ENCODE measurements around the gene CDK12.

- TF ChIP-seq, protein P1, sequence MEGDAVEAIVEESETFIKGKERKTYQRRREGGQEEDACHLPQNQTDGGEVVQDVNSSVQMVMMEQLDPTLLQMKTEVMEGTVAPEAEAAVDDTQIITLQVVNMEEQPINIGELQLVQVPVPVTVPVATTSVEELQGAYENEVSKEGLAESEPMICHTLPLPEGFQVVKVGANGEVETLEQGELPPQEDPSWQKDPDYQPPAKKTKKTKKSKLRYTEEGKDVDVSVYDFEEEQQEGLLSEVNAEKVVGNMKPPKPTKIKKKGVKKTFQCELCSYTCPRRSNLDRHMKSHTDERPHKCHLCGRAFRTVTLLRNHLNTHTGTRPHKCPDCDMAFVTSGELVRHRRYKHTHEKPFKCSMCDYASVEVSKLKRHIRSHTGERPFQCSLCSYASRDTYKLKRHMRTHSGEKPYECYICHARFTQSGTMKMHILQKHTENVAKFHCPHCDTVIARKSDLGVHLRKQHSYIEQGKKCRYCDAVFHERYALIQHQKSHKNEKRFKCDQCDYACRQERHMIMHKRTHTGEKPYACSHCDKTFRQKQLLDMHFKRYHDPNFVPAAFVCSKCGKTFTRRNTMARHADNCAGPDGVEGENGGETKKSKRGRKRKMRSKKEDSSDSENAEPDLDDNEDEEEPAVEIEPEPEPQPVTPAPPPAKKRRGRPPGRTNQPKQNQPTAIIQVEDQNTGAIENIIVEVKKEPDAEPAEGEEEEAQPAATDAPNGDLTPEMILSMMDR (IDR thresholded peaks at IDR 0.05; ENCODE audit: insufficient read depth, low read depth, low read length) = no peak
- no peak for TF ChIP-seq EZH2 (IDR thresholded peaks at IDR 0.05; ENCODE audit: insufficient read depth, low read length)
Observed at GRCh38 chr17:39450847-39451581, 10.3 kb upstream of the CDK12 start, which contains the start of gene MED1.
